Measurements from ENCODE around the gene TP63.

The TP63 gene

DNA sequence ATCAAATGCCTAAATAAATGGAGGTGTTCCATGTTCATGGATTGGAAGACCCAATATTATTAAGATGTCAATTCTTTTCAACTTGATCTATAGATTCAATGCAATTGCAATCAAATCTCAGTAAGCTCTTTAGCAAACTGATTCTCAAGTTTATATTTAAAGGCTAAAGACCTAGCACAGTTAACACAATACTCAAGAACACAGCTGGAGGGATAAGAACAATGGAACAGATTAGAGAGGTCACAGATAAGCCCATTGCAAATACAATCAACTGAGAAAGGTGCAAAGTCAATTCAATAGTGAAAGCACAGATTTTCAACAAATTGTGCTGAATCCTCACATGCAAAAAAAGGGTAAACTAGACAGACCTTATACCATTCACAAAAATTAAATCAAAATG is 290.6 kb downstream of the TP63 start:
- DNase-seq (ENCODE audit: low read depth): no peak

DNA sequence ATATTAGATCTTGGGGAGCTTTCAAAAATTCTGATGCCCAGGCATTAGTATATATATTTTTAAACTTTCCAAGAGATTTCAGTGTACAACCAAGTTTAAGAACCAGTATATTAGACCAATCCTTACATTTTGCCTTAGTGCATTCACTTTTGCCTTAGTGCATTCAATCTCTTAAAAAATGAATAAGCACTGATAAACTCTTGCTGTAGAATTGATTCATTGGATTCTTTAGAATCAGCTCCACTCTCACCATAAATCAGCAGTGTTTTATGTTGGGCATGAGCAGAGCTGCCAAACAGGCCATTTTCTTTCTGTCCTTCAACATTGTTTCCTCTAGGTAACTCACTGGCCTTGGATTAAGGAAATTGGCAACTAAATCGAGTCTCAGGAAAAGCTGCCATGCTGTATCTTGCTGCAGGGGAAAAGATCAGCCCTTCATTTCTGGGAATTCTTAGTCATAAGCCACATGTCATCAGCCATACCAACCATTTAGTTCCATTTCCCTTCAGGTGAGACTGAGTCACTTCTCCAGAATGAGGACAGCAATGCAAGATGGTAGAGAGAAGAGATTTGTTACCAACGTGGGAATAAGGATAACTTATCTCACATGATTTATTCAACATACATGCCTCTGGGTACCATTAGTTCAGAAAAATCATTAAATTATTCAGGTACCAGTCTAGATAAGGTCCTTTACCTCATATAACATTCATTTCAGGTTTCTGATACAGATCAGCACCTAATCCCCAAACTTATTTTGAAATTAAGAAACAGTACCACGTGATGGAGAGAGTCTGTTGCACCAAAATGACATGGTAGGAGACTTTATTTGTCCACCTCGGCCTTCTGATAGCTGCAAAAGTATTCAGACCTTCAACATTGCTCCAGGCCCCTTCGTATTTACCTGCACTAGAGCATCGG is 297.0 kb downstream of the TP63 start:
- no peak for DNase-seq (ENCODE audit: low read depth)

DNA sequence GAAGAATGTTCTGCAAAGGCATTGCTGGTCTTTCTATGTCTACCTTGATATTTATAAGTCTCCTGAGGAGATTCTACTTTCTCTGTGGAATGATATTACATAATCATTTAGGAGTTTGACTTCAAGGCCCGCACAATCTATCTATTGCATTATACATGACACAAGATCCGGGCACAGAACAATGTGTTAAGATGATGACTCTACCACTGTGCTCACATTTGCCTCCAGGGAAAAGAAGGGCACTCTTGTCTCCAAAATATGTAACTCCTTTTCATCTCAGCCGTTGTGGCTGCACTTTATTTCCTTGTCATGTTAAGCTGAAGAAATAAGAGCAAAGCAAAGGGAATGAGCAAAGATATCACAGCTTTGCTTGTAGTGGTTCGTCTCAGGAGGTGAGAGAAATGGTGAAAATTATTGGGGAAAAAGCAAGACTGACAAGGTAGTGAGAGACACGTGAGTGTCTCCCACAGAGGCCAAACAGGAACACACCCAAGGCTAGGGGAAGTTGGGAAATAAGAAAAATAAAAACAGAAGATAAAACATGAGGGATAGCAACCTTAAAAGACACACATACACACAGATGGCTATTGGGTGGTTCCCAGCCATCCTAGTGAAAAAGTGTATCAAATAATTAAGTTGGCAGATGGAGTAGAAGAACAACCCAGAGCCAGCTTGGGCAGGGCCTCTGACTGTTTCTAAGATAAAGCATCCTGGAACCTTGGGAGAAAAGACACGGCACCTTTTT is 305.2 kb downstream of the TP63 start:
- no peak for DNase-seq (ENCODE audit: low read depth)

DNA sequence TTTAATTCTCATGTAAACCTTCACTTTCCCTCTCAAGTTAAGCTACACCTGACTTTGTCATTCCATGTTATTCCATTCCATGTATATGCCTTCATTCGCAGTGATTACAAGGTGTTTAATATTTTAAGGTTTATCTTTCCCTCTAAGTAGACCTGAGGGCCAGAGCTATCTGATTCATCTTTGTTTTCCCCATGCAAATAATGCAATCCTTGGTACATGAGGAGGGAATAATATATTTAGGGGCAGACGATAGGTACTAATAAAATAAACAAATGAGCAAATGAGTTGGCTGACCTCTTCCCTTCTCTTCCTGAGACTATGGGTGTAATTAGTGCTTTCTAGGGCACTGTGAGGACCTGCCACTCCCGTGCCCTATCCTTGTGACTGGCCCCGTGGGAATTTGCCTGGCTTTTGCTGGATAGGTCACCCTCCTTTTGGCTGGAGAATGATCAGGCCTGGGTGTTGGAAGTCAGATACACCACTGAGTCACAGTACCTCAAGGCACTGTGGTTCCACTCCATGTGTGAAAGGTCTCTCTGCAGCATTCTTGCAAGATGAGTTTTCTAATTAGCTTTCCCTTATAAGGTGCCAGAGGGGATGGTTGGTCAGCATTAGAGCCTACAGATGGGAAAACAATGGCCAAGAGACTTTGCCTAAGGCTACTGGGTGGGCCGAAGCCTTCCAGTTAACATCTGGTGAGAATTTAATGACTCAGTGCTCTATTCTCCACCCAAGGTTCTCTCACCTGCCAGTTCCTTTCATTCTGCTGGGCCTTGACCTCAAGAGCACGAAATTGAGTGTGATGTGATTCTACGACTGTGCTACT is 306.3 kb downstream of the TP63 start:
- DNase-seq (ENCODE audit: low read depth): no peak

DNA sequence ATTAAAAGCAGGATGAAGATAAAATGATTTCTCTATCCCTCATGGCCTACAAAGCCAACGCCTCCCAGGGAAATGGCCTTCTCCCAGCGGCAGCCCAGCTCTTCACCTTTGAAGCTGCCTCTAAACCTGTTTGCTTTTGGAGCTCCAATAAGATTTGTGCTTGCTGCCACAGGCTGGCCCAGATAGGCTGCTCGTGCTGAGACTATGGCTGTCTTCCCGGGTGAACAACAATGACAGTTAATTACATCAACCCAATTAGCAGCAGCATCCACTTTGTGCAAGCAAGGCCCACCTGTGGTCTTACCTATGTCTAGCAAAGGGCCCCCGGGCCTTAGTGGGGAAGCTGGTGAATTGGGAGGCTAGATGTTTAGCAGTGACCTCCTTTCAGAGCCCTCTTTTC is 309.9 kb downstream of the TP63 start:
- no peak for DNase-seq (ENCODE audit: low read depth)

DNA sequence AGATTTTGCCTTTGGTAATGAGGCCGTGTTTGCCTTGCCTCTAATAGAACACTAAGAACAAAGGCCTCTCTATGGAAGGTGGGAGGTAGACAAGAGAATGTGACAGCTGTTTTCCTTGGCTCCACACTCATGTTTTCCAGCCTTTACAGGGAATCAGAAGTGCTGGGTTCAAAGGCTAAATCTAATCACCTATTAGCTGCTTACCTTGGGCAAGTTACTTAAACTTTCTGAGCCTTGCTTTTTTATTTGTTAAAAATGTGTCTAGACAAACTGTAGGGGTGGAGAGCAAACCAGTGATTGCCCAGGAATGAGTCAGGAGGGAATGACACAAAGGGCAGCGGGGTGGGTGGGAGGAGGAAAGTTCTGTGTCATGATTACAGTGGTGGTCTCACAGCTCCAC is 310.5 kb downstream of the TP63 start:
- DNase-seq (ENCODE audit: low read depth): no peak

DNA sequence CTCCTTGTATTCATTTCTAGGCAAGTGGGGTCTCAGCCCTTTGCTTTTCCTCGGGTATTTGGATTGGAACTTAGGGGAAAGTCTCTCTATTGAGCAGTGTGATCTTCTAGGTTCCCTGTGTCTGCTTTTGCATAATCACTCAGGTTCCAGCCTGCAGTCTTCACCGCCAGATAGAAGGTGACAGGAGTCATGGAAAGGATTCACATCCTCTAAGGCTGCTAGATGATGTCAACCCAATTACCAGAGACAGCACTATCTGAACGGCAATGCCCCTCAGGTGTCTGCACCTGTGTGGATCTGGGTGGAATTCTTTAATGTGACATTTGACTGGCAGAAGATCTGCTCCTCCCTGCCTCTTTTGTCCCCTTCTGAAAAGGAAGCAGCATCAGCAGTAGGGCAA is 311.8 kb downstream of the TP63 start:
- DNase-seq (ENCODE audit: low read depth): no peak

DNA sequence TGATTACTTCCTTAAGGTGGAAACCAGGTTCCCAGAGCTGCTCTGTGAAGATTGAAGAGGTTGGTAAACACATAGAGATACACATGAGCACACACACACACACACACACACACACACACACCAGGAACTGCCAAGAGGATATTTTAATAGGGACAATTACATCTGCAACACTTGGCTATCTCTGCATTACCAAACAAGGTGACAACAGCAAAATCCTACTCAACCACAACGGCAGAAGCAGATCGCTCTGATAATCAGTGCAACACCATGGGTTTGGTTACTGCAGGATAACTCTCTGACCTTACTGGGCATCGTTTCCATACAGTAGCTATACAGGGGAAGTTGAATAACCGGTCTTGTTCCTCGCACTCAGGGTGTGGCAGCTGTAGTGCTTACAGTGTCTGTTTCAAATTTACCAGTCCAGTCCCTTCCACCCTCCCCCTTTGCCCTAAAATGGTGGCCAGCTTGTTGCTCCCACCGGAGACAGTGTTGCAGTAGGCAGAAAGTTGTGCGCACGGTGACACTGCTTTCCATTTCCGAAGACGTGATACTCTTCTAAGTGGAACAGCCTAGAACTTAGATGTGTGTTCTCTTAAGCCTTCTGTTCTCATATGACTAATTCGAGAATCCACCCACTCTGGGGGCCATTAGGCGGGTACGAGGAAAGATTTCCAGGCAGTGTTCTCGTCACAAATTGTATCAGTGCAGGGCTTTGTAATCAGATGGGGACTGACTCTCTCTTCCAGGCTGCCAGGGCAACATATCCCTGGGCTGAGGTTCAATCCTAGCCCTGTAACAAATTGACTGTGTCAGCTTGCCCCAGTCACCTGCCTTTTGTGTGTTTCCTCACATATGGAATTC is 313.3 kb downstream of the TP63 start:
- no peak for DNase-seq (ENCODE audit: low read depth)

DNA sequence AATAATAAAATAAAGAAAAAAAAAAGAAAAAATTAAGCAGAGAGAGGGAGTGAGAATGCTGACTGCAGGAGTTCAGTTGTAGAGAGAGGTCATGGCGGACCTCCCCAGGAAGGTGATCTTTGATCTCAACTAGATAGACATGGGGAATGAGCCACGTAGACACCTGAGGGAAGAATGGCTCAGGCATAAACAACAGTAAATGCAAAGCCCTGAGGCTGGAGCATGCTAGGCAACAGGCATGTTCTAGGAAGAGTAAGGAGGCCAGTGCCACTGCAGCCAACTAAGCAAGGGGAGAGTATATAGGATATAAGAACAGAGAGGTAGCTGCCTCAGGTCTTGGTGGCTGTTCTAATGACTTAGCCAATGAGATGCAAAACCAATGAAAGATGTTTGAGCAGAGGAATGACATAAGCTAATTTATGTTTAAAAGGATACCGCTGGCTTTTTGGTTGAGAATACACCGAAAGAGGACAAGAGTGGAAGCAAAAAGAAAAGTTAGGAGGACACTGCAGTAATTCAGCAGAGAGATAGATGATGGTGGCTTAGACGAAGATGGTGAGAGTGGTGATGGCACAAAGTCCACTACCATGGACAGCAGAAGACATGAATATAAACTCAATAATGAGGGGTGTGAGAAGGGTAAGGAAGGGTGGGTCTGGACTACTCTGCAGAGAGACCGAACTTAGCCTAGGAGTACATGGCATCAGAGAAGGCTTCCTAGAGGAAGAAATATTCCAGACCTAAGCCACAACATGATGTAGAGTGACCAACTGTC is 314.9 kb downstream of the TP63 start:
- no peak for DNase-seq (ENCODE audit: low read depth)

Data from T-helper 22 cell (primary cell).